Forelimb muscle (tissue), 1 donor: Measurements from ENCODE around the gene LRRC49. TPM values are rescaled to one million over a fixed set of nuclear protein-coding genes. Genes with fewer than 3 reads are reported as not detected.
"Not testable (repeated sequence)": the region's sequence is repeated elsewhere in the genome, so short reads cannot be mapped to it uniquely, and the experiment has no call there.

Source experiments
- DNase-seq: peaks from one replicate; pipeline ENCODE4 v3.0.0-alpha.2; 2013; ENCODE audit warnings: low read depth
- polyA plus RNA-seq: library from polyadenylated mRNA; unstranded; fragments of 120-200 nt; gene quantifications from one replicate; pipeline ENCODE4 v1.2.1, GENCODE V29; 2013; ENCODE audit not compliant: insufficient read length

The LRRC49 gene
- polyA plus RNA-seq, 1 donor, result 6.0 TPM

DNA sequence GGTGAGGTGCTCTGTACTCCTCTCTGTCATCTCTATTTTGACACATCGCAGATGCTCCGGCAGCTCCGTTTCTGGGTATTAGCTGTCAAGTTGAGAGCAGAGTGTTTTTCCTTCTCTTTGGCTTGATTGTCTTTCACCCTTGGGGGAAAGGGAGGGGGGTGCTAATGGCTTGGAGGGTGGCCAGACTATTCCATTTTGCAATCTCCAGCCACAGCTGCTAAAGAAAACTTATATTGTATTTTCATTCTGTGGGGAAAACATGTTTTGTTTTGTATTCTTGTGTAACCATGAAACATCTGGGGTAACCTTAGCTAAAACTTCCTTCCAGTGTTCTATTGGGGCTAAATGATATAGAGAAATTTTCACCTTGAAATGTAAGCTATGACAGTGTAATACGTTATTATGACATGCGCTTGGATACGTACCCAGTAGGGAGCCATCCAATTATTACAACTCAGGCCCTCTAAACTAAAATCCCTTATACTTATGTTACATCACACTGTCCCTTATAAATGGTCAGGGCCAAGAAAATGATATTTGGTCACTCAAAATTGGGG is 24.6 kb upstream of the LRRC49 start:
- peak; percentile 80 for DNase-seq

DNA sequence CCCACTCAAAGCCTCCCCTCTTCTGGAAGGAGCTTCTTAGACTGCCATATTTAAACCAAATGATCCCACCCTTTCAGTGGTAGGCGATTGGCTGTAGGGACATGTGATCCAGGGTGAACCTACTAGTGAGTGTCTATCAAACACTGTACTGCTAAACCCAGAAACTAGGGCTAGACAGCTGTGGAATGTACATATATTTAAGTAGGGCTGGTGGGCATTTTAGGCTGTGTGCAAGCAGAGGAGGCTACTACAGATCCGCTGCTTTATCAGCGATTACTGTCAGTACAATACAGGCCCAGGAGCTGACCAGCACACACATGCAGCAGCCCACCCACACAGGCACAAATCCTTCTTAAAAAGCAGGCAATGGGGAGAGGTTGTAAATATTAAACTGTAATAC is 23.3 kb upstream of the LRRC49 start:
- DNase-seq, result no peak

DNA sequence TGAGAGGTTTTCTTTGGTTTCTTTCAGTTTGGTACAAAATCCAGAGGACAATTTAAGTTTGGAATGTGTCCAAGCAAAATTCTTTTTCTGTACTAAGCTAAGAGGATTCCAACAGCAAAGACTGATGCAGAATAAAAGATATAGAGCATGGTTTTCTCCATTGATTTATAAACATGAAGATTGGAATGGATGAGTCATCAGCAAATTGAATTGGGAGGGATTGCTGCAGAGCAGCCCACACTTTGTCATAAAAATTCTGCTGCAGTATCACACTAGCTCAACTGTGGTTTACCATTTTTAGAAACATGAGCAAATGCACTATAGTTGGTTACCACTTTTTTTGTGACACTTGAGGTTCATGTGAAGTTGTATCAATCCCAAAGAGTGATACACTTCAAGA is 22.6 kb upstream of the LRRC49 start:
- DNase-seq, result no peak

DNA sequence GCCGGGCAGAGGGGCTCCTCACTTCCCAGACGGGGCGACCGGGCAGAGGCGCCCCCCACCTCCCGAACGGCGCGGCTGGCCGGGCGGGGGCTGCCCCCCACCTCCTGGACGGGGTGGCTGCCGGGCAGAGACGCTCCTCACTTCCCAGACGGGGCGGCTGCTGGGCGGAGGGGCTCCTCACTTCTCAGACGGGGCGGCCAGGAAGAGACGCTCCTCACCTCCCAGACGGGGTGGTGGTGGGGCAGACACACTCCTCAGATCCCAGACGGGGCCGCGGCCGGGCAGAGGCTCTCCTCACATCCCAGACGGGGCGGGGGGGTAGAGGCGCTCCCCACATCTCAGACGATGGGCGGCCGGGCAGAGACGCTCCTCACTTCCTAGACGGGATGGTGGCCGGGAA is 21.1 kb upstream of the LRRC49 start:
- DNase-seq, result not testable (repeated sequence)

DNA sequence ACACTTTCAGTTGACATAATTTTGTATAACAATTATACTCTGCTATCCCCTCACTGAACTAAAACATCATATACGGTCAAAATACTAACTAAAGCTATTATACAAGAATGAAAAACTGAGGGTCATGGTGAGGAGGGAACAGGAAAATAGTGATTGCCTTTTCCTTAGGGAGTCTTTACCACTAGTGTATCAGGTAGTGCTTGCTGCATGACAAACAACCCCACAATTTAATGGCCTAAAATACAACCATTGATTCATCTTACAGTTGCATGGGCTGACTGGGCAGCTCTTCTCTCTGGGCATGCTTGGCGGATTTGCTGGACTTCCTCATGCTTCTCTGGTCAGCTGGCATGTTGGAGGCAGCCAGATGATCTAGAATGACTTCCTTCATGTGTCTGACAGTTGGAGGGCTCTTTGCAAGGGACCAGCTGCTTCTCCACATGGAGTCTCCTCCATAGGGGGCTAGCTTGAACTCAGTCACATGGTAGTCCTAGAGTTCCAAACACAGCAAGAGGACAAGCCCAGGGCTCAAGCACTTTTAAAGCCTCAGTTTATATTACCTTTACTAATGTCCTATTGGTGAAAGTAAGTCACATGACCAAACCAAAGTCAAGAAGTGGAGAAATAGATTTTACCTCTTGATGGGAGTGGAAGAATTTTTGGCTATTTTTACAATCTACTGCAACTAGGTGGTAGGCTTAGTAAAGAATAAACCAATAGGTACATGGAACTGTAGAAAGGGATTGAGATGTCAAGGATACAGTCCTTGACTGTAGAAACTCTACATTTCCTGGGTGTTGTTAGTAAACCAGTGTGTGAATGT is 19.2 kb upstream of the LRRC49 start:
- no peak for DNase-seq

DNA sequence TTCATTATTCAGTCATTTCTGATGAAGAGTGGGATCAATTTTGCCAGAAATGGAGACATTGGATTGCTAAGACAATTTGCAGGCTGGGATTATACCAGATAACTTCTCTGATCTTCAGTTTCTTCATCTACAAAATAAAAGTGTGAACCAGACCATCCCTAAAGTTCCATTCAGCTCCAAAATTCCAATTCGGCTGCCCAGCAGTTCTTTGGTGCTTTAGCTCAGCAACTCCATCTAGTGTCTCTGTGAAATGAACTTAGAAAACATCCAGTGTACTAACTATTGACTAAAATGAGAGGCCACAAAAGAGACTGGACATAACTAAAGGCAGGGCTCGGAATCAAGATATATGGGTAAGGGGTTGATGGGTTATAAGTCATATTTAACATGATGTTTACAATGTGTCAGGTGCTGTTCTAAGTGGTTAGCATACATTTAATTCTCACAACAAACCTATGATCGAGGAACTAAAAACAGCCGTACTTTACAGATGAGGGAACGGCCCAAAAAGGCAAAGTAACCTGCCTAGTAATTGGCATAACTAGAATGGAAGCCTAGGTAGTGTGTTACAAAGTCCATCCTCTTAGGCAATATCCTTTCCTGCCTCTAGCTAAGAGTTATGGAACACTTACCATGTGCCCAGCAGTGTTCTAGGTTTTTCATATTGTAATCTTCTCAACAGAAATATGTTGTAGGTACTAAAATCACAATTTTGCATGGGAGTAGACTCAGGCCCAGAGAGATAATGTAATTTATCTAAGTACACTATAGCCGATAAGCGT is 17.4 kb upstream of the LRRC49 start:
- no peak for DNase-seq

DNA sequence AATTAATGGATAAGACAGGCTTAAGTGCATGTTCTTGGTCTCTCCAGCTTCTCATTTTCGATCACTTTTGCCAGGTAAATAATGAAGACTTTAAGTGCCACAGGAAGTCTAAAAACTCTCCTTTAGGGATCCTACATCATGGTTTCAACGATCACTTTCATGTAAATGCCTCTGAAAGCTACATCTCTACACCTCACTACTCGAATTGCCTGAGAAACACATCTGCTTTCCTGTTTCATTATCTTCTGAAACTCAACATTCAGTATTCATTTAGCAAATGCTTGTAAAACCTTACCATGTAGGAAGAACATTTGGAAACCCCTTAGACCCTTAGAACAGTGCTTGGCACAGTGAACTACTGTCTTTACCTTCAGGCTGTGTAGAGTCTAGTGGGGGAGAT is 16.6 kb upstream of the LRRC49 start:
- no peak for DNase-seq

DNA sequence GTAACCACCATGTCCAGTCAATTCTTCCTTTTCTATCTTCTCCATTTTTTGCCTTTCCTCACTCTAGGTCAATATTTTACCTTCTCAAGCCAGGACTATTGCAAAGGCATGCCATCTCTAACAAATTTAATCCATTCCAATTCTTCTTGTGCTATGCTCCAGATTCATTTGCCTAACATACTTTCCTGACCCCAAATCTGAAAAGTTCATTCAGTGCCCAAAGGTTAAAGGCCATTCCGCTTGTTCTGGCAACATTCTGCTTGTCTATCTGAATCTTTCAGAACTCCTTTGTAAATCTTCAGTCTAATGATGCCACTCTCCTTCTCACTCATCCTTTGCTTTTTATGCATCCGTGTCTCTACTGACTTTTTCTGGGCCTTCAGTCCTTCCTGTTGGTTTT is 15.9 kb upstream of the LRRC49 start:
- DNase-seq, result no peak

DNA sequence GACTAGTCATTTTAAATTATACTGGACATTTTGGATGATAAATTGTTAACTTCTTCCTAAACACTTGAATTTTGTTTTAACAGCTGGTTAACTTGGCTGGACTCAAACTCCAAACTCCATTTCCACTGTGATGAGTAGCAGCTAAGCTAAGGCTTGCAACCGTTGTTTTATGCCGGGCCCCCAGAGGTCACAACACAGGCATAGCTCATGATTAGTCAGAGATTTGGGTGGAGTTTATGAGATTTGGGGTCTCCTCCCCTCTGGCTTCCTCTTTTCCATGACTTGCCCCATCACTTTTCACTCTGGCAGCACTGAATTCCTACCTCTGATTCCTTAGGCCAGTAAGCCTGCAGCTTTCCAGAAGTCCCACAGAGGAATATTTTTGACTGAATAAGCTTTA is 13.2 kb upstream of the LRRC49 start:
- DNase-seq, result no peak

DNA sequence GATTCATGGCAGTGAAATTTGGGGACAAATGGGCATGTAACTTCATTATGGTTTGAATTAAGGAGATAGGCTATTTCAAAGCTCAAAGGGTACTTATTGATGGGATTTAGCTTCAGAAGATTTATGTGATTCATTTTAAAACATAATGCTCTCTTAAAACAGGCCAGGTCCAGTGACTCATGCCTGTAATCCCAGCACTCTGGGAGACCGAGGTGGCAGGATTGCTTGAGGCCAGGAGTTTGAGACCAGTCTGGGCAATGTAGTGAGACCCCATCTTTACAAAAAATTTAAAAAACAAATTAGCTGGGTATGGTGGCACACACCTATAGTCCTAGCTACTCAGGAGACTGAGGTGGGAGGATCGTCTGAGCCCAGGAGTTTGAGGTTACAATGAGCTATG is 11.8 kb upstream of the LRRC49 start:
- no peak for DNase-seq

DNA sequence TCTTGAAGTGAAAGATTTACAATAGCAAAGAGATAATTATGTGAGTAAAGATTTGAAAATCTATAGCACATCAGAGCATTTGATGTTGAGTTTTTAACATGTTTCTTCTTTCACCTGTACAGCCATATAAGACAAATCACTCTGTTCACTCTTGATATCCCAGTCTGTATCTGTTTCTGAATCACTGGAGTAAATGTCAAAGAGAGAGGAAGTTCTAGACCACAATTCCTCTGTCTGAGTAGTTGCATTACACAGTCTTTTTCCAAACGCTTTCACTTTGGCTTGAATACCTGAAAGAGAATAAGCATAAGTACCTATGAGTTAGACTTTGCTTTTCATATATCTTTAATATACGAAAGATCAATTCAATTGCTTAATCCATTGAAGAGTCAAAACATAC is 10.3 kb upstream of the LRRC49 start:
- DNase-seq, result no peak

DNA sequence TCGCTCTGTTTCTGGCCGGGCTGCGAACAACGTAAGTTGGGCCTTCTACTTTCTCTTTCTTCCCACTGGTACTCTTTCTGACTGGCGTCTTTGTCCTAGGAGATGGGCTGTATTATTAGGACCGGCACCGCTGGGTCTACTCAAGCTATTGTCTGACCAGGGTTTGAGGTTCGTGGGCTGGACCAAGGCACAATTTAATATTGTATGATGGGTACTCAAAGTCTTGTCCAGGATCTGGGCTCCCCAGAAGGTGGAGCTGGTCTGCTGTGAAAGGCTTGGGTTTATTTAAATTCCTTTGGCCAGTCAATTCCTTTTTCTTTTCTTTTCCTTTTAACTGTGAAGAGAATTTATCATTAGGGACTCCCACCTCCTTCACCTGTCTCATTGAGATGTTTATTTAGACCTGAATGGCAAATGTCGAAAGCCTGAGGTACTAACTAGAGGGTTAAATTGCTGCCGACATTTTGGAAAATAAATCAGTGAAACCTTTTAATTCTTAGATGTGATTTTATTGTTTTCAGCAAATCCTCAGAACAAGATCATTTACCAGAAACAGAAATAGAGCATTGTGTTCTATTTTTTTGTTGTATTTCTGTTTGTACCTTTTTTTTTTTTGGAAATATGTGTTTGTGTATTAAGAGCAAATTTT is 410 bp downstream of the LRRC49 start:
- no peak for DNase-seq

DNA sequence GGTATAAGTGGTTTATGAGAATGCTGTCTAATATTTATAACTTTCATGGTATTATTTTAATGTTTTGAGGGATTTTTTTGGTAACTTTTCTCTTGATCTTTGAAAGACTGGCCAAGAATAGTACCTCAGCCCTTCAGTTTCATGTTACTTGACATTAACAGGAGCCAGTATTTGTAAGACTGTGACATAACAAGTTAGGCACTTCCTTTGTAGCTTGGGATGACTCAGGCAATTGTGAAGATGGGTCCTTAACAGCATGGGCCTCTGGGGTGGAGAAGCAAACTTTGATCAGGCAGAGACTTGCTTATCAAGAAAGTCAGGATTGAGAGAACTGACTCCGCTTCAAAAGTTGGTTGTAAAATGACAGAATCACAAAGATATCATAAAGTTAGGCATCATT is 9.5 kb downstream of the LRRC49 start:
- no peak for DNase-seq

DNA sequence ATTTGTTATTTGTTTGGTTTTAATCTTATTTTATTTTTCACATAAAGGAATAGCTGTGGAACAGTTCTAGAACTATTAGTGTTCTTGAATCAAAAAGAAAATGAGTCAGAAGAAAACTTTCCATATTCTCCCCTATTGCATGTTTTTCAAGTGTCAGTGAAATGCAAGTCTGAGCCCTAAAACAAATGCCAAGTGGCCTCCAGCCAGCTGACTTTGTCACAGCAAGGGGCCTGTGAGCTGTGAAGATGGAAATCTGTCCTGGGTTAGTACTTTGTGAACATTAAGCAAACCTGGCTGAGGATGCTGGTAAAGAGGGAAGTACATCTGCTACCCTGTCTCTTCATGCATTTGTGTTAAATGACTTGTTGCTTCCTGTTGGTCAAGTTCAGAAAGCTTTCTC is 14.2 kb downstream of the LRRC49 start:
- DNase-seq, result no peak

DNA sequence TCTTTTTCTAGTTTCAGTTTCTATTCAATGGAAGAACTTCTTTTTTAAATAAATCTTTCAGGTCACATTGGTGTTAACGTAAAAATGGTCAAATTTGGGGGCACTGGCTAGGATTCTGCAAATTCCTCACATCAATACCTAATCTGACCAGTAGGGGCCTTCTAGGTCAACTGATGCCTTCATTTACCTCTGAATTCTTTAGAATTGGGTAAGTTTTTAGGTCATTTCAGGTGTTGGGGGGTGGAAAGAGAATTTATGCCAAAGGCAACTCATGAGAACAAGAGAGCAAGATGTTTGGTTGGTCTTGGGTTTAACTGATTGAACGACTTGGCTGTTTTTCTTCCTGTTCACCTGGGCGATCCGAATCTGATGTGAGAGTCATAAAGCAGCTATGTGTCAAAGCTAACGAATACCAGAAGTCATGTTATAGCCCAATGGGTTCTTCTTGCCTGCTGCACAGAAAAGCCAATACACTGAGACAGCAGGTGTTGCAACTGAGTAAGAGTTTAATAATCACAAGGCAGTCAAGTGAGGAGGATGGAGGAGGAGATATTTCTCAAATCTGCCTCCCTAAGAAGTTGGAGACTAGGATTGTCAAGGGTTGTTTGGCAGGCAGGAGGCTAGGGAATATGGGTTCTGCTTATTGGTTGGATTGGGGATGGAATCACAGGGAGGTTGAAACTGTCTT is 15.3 kb downstream of the LRRC49 start:
- DNase-seq, result no peak

DNA sequence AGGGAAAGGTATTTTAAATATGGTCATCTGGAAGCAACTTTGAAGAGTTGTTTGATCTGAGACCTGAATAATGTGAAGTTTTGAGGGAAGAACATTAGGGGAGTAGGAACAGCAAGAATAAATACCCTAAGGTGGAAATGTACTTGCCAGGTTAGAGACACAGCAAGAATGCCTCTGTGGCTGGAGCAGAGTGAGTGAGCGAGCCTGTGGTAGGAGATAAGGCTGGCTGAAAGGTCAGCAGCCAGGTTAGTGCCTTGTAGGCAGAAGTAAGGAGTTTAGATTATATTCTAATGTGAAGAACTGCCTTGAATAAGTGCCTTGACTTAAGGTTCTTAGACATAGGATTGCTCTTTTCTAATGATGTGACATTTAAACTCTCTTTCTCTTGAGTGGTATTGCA is 18.3 kb downstream of the LRRC49 start:
- no peak for DNase-seq

DNA sequence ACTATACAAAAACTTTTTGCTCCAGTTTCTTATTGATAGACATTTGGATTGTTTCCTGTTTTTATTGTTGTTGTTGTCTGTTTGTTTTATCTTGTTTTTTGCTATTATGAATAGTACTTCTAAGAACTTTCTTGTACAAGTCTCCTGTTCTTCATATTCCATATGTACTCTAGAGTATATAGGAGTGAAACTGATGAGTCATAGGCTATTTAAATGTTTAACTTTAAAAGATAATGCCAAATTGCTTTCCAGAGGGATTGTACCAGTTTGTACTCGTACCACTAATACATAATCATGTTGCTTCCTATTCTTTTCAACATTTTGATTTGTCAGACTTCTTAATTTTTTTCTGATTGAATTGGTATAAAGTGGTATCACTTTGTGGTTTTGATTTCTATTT is 19.6 kb downstream of the LRRC49 start:
- DNase-seq, result no peak

DNA sequence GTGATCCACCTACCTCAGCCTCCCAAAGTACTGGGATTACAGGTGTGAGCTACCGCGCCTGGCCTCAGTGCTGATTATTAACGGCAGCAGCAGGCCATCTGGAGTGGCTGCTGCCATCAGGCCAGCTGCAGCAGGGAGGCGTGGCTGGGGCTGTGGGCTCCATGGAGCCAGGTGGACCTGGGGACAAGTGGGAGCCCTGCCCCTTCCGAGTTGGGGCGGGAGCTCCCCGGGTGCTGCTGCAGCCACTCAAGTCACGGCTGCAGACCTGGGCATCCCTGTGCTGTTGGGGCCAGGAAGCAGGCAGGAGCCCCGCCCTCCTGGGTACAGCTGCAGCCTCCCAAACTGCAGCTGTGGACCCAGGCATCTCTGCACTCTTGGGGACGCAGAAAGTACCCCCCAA is 23.9 kb downstream of the LRRC49 start:
- no peak for DNase-seq

DNA sequence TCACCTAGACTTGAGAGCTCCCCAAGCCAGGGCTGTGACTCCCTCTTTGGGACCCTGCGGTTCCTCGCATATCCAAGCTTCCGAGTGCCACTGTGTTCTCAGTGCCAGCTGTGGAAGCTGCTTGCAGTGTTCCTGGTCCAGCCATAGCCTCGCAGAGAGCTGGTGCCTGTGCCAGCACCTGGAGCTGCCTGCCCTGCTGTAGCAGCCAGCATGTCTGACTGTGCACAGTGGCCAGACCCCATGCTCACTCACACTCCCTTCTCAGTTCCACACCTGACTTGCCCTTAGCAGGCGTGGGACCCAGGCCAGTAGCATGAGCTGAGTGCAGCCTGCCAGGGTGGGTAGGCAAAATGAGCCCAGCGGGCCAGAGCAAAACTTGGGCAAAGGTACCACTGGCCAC is 25.3 kb downstream of the LRRC49 start:
- no peak for DNase-seq

DNA sequence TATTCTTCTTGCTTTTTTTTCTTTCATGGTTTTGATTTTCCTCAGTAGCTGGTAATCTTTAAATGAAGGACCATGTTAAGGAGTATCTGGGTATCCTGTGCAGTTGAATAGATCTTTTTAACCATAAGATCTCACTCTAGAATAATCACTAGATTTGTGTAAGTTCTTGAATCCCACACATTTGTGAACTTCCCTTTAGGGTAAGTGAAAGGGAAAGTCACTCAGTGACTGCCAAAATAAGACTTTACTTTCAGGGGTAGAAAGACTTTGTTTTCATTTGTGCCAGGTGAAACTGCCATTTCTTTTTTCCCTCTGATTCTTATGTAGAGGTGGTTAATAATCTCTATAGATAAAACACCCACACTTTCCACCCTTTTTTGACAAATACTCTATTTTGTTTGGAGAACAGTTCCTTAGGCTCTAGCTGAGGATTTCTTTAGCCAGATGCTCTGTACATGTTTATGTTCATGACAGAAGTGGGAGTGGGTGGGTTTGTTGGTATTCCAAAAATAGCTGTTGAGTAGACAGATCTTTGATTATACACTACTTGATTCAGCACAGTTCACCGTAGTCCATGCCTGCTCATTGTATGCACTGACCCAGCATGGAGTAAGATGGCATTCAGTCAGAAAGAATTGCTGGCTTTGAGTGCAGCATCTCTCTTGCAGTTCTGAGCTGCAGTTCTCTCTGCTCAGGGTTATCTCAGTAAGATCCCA is 28.5 kb downstream of the LRRC49 start:
- DNase-seq, result no peak

DNA sequence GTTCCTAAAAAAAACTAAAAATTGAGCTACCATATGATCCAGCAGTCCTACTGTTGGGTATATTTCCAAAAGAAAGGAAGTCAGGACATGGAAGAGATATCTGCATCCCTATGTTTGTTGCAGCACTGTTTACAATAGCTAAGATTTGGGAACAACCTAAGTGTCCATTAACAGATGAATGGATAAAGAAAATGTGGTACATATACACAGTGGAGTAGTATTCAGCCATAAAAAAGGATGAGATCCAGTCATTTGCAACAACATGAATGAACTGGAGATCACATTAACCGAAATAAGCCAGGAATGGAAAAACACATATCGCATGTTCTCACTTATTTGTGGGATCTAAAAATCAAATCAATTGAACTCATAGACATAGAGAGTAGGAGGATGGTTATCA is 29.5 kb downstream of the LRRC49 start:
- no peak for DNase-seq
